DOHH2 (cell line): ENCODE measurements around the gene LARP1B.
"Not testable (repeated sequence)": the region's sequence is repeated elsewhere in the genome, so short reads cannot be mapped to it uniquely, and the experiment has no call there.

Source experiments
- H3F3A ChIP-seq: fragments of 200-600 bp; sonication (generic), shearing (Covaris generic); 2 replicates; pipeline ENCODE4 v1.6.0; 2016; ENCODE audit warnings: antibody characterized with exemption, mild to moderate bottlenecking; ENCODE audit not compliant: control insufficient read depth, insufficient read depth
- H3K27ac ChIP-seq: fragments of 200-600 bp; sonication (generic); 2 replicates; pipeline ENCODE4 v1.5.1; 2014; ENCODE audit warnings: low read depth, mild to moderate bottlenecking, low read length, moderate library complexity
- H3K27me3 ChIP-seq: fragments of 200-600 bp; sonication (generic); 2 replicates; pipeline ENCODE4 v1.6.1; 2014; ENCODE audit warnings: mild to moderate bottlenecking, low read length, mixed read lengths; ENCODE audit not compliant: control insufficient read depth
- H3K36me3 ChIP-seq: fragments of 200-600 bp; sonication (generic); 2 replicates; pipeline ENCODE4 v1.6.1; 2014; ENCODE audit warnings: mild to moderate bottlenecking, low read length, moderate library complexity, mixed read lengths; ENCODE audit not compliant: control insufficient read depth
- H3K4me1 ChIP-seq: fragments of 200-600 bp; sonication (generic); 2 replicates; pipeline ENCODE4 v1.6.1; 2014; ENCODE audit warnings: mild to moderate bottlenecking, low read length, mixed read lengths; ENCODE audit not compliant: control insufficient read depth
- H3K4me2 ChIP-seq: fragments of 200-600 bp; sonication (generic); 2 replicates; pipeline ENCODE4 v1.6.0; 2014; ENCODE audit warnings: mild to moderate bottlenecking, low read length, moderate library complexity
- H3K4me3 ChIP-seq: fragments of 200-600 bp; sonication (generic); 2 replicates; pipeline ENCODE4 v1.5.1; 2014; ENCODE audit warnings: mild to moderate bottlenecking, low read length, mixed read lengths
- H3K79me2 ChIP-seq: fragments of 200-600 bp; sonication (generic); 2 replicates; pipeline ENCODE4 v1.6.1; 2014; ENCODE audit warnings: mild to moderate bottlenecking, low read length, mixed read lengths; ENCODE audit not compliant: control insufficient read depth
- H3K9me2 ChIP-seq: fragments of 200-600 bp; sonication (generic); replicated peaks from 2 replicates; pipeline ENCODE4 v1.6.1; 2014; ENCODE audit warnings: mild to moderate bottlenecking, low read length, mixed read lengths; ENCODE audit not compliant: control insufficient read depth
- H3K9me3 ChIP-seq: fragments of 200-600 bp; sonication (generic); 2 replicates; pipeline ENCODE4 v1.6.1; 2014; ENCODE audit warnings: antibody characterized with exemption, low read length, mixed read lengths; ENCODE audit not compliant: control insufficient read depth, insufficient read depth
- H4K20me1 ChIP-seq: fragments of 200-600 bp; sonication (generic); 2 replicates; pipeline ENCODE4 v1.6.0; 2014; ENCODE audit warnings: low read depth, mild to moderate bottlenecking, antibody characterized with exemption, low read length, moderate library complexity; ENCODE audit not compliant: control insufficient read depth, insufficient read depth
- CTCF ChIP-seq: fragments of 200-600 bp; sonication (generic); IDR thresholded peaks from one replicate; pipeline ENCODE4 v1.5.1; 2014; ENCODE audit warnings: antibody characterized with exemption, mild to moderate bottlenecking, low read depth, low read length; ENCODE audit not compliant: poor library complexity, severe bottlenecking
- EZH2phosphoT487 ChIP-seq: fragments of 200-600 bp; sonication (generic); IDR thresholded peaks from 2 replicates; pipeline ENCODE4 v1.6.1; 2017; ENCODE audit warnings: borderline replicate concordance, mild to moderate bottlenecking, antibody characterized with exemption, low read length, moderate library complexity, mixed read lengths

LARP1B gene

DNA sequence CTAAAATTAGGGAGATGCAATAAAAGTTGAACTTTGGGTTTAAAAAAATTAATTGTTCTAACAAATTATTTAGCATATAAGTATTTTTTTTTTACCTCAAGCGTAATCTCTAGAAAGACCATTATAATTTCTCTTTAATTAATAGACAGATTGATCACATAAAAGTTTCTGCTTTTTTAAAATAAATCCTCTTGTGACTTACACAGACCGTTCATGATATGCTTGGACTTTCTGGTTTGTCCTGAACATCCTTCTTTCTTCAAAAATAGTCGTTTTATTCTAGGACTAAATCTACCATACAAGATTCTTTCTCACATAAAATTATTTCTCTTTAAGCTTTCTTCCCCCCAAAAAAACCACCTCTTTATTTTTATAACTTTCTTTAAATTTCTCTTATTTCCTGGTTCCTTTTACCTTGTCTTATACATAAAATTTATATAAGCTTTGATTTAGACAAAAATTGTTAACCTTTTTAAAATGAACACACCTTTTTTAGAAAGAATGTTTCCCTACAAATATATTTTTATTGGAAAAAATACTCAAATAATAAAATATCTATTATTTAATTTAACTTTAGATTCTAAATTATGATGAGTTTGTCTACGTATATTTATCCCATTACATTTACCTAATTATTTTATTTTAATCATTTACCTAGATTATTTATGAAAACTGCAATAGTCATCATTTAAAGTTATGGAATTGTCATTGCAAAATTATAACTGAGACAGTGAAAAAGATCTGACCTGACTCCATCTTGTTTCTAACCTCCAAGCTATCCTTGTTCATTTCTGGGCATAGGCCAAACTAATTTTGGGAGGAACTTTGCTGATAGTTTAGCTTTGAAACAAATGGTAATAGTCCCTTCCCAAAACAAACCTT is 188.9 kb downstream of the LARP1B start:
- no peak overlapping the region for H3K4me2 ChIP-seq
- TF ChIP-seq EZH2phosphoT487 = no peak
- TF ChIP-seq CTCF = no peak
- H3K27me3 ChIP-seq = no peaks in the 10 kb centered on the region; the same call in 1 of the 2 replicates
- no peak overlapping the region for H3K4me3 ChIP-seq
- H3K4me1 ChIP-seq = no peaks in the 10 kb centered on the region
- H3K27ac ChIP-seq = no peak overlapping the region
- no peaks in the 10 kb centered on the region for H4K20me1 ChIP-seq
- no peaks in the 10 kb centered on the region for H3K36me3 ChIP-seq
- H3F3A ChIP-seq = no peaks in the 10 kb centered on the region
- no peaks in the 10 kb centered on the region for H3K9me2 ChIP-seq
- H3K79me2 ChIP-seq = no peaks in the 10 kb centered on the region
- peaks cover 9% of the 10 kb centered on the region for H3K9me3 ChIP-seq

DNA sequence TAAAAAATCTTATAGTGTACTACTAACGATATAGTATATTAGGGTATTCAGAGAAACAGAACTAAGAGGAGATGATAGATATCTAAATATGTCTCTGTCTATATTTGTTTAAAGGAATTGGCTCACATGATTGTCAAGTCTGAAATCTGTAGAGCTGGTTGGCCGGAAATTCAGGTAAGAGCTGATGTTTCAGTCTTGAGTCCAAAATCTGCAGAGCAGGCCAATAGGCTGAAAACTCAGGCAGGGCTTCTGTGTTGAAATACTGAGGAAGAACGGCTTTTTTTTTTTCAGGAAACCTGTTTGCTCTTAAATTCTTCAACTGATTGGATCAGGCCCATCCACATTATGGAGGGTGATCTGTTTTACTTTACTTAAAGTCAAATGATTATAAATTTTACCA is 194.8 kb downstream of the LARP1B start:
- no peak overlapping the region for H3K27ac ChIP-seq
- no peaks in the 10 kb centered on the region for H3K9me2 ChIP-seq
- H4K20me1 ChIP-seq = no peaks in the 10 kb centered on the region
- H3K27me3 ChIP-seq = no peaks in the 10 kb centered on the region; the same call in 1 of the 2 replicates
- no peak overlapping the region for H3K4me2 ChIP-seq
- no peaks in the 10 kb centered on the region for H3K36me3 ChIP-seq
- no peaks in the 10 kb centered on the region for H3F3A ChIP-seq
- H3K4me1 ChIP-seq = no peaks in the 10 kb centered on the region
- H3K4me3 ChIP-seq = no peak overlapping the region
- no peak for TF ChIP-seq EZH2phosphoT487
- TF ChIP-seq CTCF = no peak
- H3K9me3 ChIP-seq = no peaks in the 10 kb centered on the region
- no peaks in the 10 kb centered on the region for H3K79me2 ChIP-seq

- no peaks in the 10 kb centered on the region for H3K4me1 ChIP-seq
- no peaks in the 10 kb centered on the region for H4K20me1 ChIP-seq
- no peaks in the 10 kb centered on the region for H3K79me2 ChIP-seq
- H3K27ac ChIP-seq = no peak overlapping the region
- no peak overlapping the region for H3K4me2 ChIP-seq
- H3K9me3 ChIP-seq = no peaks in the 10 kb centered on the region
- no peaks in the 10 kb centered on the region for H3K36me3 ChIP-seq
- H3K27me3 ChIP-seq = no peaks in the 10 kb centered on the region; the same call in 1 of the 2 replicates
- no peak overlapping the region for H3K4me3 ChIP-seq
- TF ChIP-seq CTCF (no peak), EZH2phosphoT487 (no peak)
- H3F3A ChIP-seq = no peaks in the 10 kb centered on the region
- no peaks in the 10 kb centered on the region for H3K9me2 ChIP-seq
Measured at GRCh38 chr4:128256539-128256938, 195.4 kb downstream of the LARP1B start.

- H3K9me2 ChIP-seq, H3F3A ChIP-seq, H3K4me2 ChIP-seq, H4K20me1 ChIP-seq, H3K4me3 ChIP-seq, H3K9me3 ChIP-seq, H3K36me3 ChIP-seq, H3K27me3 ChIP-seq, H3K27ac ChIP-seq, H3K79me2 ChIP-seq, H3K4me1 ChIP-seq: not testable (repeated sequence)
Measured at GRCh38 chr4:128258166-128258565, 197.1 kb downstream of the LARP1B start.

DNA sequence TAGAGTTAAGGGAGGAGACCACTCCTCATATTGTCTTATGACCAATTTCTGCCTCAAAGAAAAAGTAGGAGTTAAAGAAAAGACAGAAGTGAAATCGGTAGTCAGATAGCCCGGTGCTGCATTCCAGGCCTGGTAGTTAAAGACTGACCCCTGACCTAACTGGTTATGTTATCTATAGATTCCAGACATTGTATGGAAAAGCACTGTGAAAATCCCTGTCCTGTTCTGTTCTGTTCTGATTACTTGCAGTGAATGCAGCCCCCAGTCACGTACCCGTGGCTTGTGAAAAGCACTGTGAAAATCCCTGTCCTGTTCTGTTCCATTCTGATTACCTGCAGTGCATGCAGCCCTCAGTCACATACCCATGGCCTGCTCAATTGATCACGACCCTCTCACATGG is 198.8 kb downstream of the LARP1B start:
- not testable (repeated sequence) for H3K4me3 ChIP-seq, H3K9me3 ChIP-seq, H3K9me2 ChIP-seq, H3K27me3 ChIP-seq, H4K20me1 ChIP-seq, H3F3A ChIP-seq, H3K4me2 ChIP-seq, H3K36me3 ChIP-seq, H3K27ac ChIP-seq, H3K79me2 ChIP-seq, H3K4me1 ChIP-seq
